SHP77 treated with DMSO at 0.1 percent for 48 hours (cell line): ENCODE data around the gene PLIN5.

Experiments
- DNase-seq: peaks from one replicate; lab custom pipeline; 2025; lab: John Stamatoyannopoulos, UW

PLIN5 gene

DNA sequence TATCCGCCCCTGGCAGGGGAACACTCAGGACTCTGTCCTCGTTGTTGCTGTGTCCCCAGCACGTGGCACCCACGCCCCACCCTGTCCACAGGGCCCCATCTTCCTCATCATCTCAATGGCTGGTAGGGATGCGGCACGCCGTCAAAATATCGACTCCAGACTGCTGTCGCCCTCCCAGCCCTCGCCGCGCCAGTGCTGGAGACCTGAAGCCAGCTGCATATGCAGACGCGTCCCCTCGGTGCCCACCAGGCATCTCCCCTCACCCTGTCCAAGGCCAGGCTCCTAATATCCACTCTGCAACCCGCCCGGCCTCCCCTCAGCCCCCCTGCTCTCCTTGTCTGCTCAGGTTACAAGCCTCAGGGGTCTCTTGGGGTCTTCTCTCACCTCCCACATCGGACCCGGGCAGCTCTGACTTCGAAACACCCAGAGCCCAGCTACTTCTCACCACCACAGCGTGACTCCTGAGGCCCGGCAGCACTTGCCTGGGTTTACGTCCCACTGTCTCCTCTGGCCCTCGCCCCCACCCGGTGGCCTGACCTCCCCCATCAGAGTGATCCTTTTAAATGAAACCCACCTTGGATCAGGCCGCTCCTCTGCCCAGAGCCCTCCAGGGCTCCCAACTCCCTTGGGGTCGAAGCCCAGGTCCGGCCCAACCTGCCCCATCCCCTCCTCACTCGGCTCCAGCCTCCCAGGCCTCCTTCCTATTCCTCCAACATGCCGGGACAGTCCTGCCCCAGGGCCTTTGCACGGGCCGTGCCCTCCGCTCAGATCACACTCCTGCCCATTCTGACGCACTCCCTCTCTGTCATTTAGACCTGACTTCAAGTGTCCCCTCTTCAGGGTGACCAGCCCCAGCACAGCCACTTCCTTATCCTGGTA, 29.2 kb downstream of the PLIN5 start:
- DNase-seq, result no peak

DNA sequence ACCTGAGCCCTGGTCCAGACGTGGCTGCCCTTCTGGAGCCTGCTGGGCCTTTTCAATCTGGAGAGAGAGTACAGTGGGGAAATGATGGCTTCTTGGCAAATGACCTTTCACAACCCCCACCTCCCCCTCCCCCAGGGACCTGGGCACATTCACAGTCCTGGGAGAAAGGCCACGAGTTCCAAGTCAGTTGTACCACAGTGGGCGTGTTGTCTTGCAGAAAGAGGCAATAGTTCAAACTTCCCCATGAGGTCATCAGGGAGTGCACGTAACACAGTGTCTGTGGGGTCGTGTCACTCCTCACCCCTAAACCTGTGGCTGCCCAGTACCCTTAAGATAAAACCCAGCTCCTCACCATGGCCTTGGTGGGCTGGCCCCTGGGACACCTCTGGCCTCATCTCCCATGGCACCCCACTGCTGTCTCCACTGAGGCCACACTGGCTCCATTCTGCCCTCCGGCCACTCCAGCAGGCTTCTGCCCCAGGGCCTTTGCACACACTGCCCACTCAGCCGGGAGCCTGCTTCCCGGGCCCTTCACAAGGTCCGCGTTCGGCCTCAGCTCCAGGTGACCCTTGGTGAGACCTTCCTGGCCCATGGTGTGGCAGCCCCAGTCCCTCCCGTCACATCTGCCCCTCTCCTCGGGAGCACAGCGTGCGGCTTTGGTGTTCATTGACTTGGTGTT, 30.0 kb downstream of the PLIN5 start:
- DNase-seq, result no peak

DNA sequence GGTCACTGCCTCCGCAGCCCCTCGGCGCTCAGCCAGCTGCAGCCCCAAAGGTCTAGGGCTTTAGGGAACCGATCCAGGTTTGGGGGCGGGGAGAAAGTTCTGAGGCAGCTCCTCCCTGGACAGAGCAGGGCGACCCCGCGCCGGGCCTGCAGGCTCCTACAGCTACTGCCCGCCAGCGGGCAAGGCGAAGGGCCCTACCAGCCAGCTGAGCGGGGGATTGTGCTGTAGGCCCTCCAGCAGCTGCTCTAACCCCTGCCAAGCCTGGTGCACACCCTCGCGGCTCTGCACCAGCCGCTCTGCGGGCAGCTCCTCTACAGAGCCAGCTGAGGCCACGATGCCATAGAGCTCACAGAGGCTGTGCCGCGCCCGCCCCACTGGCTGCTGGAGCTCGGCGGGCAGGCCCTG, 30.7 kb downstream of the PLIN5 start:
- no peak for DNase-seq

DNA sequence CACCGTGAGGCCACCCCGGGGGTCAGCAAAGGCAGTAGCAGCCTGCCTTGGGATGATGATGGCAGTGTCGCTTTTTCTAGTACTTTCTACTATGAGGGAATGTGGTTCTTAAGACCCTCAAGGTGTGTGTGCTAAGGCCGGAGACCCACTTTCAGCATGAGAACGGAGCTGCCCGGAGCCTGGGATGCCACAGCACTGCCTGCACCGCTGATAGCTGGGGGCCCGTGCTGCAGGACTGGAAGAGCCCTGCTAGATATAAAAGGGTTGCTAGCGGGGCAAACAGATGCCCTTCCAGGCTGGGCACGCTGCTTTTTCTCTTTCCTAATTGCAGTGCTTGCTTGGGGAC, 31.2 kb downstream of the PLIN5 start:
- no peak for DNase-seq

- no peak for DNase-seq
Observed at GRCh38 chr19:4503132-4503824, 31.7 kb downstream of the PLIN5 start.

DNA sequence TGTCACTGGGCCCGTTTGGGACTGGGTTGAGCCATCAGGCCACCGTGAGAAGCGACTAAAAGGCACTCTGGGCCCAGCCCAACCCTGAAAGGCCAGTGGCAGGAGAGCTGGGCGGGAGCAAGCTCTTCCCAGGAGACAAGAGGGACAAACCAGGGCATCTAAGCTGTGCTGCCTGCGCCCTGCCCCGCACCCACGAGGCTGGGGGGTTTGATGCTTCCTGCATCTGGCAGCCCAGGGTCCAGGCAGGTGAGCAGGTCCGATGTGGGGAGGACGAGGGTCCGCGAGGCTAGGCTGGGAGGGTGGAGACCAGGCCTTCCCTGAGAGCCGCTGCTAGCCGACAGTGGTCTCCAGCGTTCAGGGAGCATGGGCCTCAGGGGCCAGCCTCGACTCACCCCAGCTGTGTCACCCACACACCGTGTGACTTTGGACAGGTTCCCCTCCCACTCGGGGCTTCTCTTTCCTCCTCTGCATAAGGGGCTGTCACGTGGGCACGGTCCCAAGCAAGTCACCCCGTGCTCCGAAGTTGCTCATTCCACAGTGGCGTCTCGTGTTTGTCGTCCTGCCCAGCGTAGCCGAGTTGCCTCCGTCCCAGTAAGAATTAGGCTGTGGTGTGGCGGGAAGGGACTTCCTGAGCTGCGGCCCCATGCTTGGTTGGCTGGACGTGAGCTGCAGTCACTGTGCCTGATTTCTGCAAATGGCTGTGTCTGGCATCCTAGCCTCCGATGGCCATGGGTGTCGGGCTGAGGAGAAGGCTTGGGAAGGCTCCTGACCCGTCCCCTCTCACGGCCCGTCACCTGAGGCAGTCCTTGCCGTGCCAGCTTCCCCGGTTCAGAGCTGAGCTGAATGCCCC, 32.5 kb downstream of the PLIN5 start:
- no peak for DNase-seq

GRCh38 chr19:4501691-4502090, 33.3 kb downstream of the PLIN5 start:
- DNase-seq, result no peak

- no peak for DNase-seq
Observed at GRCh38 chr19:4500841-4501591, 34.0 kb downstream of the PLIN5 start.

GRCh38 chr19:4499855-4500254, 35.2 kb downstream of the PLIN5 start:
- DNase-seq, result no peak

DNA sequence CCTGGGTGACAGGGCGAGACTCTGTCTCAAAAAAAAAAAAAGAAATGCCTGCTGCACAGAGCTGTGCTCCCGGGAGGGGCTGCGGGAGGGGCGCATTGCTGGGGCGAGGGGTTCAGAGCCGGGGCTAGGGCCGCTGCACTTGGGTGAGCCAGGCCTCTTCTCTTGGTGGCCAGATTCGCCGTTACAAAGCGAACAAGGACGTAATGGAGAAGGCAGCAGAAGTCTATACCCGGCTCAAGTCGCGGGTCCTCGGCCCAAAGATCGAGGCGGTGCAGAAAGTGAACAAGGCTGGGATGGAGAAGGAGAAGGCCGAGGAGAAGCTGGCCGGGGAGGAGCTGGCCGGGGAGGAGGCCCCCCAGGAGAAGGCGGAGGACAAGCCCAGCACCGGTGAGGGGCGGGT, 35.7 kb downstream of the PLIN5 start:
- no peak for DNase-seq

GRCh38 chr19:4498694-4499093, 36.3 kb downstream of the PLIN5 start:
- DNase-seq, result no peak

DNA sequence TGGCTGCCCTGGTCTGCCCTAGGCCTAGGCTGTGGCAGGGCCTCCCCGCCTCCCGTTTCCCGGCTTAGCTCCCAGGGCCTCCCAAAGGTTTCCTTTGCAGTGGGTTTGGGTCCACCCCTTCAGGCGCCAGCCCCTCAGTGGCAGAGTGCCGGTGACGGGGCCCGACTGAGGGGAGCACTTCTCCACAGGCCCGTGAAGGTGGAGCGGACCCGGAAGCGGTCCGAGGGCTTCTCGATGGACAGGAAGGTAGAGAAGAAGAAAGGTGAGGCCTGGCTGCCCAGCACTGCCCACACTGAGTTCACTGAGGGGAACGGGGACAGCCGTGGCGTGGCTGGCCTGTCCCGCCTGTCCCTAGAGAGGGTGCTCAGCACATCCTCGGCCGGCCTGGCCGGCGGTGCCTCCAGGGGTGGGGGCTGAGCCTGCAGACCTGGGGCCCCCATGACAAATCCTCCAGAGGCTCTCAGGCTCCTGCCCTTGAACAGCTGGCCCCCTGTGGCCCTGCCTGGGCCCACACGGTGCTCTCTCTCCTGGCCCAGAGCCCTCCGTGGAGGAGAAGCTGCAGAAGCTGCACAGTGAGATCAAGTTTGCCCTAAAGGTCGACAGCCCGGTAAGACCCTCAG, 37.1 kb downstream of the PLIN5 start:
- DNase-seq, result no peak

- DNase-seq, result no peak
Observed at GRCh38 chr19:4496304-4496703, 38.7 kb downstream of the PLIN5 start.

DNA sequence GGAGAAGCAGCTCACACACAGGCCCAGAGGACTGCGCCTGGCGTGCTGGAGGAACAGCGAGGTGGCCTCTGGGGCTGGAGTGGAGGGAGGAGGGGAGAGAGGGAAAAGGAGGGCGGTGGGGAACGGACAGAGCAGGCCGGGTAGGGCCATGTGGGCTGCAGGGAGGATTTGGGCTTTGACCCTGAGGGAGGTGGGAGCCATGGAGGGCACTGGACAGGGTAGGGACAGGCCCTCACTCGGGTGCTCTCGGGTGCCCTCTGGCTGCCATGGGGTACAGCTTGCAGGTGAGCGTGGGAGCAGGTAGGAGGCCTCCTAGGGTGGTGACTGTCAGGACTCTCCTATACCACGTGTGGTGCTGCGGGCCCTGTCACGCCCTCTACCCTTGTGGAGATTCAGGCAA, 39.6 kb downstream of the PLIN5 start:
- DNase-seq, result no peak

DNA sequence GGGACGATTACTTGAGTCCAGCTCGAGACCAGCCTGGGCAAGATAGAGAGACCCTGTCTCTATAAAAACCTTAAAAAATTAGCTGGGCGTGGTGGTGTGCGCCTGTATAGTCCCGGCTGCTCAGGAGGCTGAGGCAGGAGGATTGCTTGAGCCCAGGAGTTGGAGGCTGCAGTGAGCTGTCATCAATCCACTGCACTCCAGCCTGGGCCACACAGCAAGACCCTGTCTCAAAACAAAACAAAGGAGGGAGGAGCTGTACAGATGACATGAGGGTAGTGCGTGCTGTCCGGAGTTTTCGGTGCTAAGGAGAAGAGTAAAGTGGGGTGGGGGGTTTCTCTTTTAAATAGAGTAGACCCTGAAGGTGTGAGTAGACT, 40.3 kb downstream of the PLIN5 start:
- no peak for DNase-seq

- no peak for DNase-seq
Observed at GRCh38 chr19:4493929-4494690, 40.9 kb downstream of the PLIN5 start.

DNA sequence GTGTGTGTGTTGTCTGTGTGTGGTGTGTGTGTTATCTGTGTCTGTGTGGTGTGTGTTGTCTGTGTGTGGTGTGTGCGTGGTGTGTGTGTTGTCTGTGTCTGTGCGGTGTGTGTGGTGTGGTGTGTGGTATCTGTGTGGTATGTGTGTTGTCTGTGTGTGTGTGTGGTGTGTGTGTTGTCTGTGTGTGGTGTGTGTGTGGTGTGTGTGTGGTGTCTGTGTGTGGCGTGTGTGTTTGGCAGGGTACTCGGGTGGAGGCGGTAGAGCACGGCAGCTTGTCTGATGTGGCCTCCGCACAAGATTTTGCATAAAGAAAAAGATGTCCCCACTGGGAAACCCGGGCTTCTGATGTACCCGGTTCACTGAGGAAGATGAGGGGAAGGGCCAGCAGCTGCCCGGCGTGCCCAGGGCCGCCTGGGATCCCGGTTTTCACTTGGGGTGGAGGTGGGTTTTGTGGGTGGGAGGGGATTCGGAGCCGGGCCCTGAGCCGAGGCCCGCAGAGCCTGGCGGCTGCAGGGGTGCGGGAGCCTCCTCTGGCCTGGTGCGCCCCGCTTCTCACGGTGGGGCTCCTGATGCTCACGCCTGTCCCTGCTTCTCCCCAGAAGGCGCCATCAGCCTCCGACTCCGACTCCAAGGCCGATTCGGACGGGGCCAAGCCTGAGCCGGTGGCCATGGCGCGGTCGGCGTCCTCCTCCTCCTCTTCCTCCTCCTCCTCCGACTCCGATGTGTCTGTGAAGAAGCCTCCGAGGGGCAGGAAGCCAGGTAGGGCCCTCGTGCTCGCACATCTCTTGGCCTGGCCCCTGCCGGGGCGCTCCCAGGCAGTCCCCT, 41.7 kb downstream of the PLIN5 start:
- DNase-seq, result no peak

DNA sequence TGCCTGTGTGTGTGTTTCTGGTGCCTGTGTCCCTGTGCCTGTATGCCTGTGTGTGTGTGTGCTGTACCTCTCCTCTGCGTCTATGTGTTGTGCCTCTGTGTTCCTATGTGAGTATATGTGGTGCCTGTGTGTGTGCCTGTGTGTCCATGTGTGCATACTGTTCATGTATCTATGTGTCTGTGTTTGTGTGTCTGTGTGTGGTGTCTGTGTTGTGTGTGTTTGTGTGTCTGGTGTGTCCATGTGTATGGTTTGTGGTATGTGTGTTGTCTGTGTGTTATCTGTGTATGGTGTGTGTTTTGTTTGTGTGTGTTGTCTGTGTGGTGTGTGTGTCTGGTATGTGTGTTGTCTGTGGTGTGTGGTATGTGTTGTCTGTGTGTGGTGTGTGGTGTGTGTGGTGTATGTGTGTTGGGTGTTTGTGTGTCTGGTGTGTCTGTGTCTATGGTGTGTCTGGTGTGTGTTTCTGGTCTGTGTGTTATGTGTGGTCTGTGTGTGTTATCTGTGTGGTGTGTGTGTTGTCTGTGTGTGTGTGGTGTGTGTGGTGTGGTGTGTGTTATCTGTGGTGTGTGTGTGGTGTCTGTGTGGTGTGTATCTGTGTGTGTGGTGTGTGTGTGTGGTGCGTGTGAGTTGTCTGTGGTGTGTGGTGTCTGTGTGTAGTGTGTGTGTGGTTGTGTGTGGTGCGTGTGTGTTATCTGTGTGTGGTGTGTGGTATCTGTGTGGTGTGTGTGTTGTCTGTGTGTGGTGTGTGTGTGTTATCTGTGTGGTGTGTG, 42.5 kb downstream of the PLIN5 start:
- no peak for DNase-seq

DNA sequence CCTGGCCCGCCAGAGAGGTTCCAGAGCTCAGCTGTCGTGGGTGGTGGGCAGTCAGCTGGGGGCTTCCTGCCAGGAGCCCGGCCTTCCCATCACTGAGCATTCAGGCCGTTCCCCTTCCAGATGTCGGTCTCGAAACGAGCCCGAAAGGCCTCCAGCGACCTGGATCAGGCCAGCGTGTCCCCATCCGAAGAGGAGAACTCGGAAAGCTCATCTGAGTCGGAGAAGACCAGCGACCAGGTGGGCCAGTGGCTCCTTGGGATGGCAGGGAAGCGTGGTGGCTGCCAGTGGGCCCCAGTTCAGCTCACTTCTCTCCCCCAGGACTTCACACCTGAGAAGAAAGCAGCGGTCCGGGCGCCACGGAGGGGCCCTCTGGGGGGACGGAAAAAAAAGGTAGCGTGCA, 43.6 kb downstream of the PLIN5 start:
- no peak for DNase-seq
